AG09319 (cell line): ENCODE measurements around the gene GPR35.

ENCODE experiments used
- DNase-seq: peaks from one replicate; pipeline ENCODE4 v3.0.0-alpha.2; 2010; ENCODE audit warnings: low read depth; ENCODE audit errors: extremely low read depth
- CTCF ChIP-seq: IDR thresholded peaks from 2 replicates; pipeline ENCODE4 v1.5.1; 2011; ENCODE audit warnings: low read depth, mild to moderate bottlenecking, inconsistent platforms, low read length, moderate library complexity

GPR35 gene

GRCh38 chr2:240626531-240627300 lies 1.4 kb downstream of the GPR35 start:
- no peak for DNase-seq
- no peak for TF ChIP-seq CTCF

GRCh38 chr2:240627736-240628506 lies 2.6 kb downstream of the GPR35 start:
- no peak for DNase-seq
- no peak for TF ChIP-seq CTCF

- DNase-seq = no peak
- no peak for TF ChIP-seq CTCF
Observed at GRCh38 chr2:240628507-240628807, 3.2 kb downstream of the GPR35 start.

GRCh38 chr2:240628808-240629618 lies 3.7 kb downstream of the GPR35 start:
- no peak for DNase-seq
- no peak for TF ChIP-seq CTCF

- DNase-seq = no peak
- TF ChIP-seq CTCF = no peak
Observed at GRCh38 chr2:240629619-240629967, 4.3 kb downstream of the GPR35 start.

- DNase-seq = no peak
- no peak for TF ChIP-seq CTCF
Observed at GRCh38 chr2:240629968-240630770, 4.9 kb downstream of the GPR35 start.
